ENCODE data around the gene PRKCZ. TPM values are rescaled to one million over a fixed set of nuclear protein-coding genes. Genes with fewer than 3 reads are reported as not detected.
A peak's percentile ranks its signal among the peaks of the same experiment; 100 is the strongest.

Gene PRKCZ
- total RNA-seq, 2 donors from 2014 or later = 12.3 to 16.8 TPM

DNA sequence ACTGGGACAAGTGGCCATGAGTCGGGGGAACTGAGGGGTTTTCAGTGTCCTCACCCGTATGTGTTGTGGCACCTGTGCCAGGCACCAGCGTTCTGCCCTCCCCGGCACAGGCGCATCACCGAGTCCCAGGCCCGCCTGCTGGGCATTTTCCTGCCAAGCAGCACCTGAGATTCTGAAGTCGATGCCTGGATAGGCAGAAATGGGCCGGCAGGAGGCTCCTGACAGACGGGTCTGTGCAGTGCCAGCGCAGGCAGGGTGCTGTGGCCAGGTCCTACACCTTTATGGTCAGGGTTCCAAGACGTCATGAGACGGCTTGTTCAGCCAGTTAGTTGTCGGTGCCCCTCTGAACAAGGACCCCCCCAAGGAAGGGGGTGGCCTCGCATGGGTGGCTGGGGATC lies 133.7 kb downstream of the PRKCZ start:
- no peak for ATAC-seq (replicated peaks in 1 of 2)
- H3K4me1 Mint-ChIP-seq (ENCODE audit: low read depth) = no peaks in the 10 kb centered on the region
- H3K27ac Mint-ChIP-seq = no peak overlapping the region
- no peak for DNase-seq
- no peaks in the 10 kb centered on the region for H3K27me3 Mint-ChIP-seq (ENCODE audit: low read depth)
- no peaks in the 10 kb centered on the region for H3K36me3 Mint-ChIP-seq (ENCODE audit: insufficient read depth in 2 of 2)
- H3K4me3 Mint-ChIP-seq = no peak overlapping the region
- H3K9me3 Mint-ChIP-seq = no peaks in the 10 kb centered on the region

DNA sequence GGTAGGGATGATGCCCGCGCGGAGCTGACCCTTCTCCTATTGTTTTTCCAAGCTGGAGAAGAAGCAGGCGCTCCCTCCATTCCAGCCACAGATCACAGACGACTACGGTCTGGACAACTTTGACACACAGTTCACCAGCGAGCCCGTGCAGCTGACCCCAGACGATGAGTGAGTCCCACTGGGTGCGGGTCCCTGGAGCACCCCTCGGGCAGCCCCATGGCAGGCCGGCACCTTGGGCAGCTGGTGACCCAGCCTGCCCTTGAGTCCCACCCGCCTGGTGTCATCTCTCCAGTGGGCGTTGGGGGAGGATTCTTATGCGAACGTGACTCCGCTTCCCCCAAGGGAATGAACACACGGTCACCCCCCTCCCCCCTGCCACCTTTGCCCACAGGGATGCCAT lies 134.3 kb downstream of the PRKCZ start:
- Mint-ChIP-seq H3K27ac (no peak overlapping the region), H3K36me3 (ENCODE audit: insufficient read depth in 2 of 2) (no peaks in the 10 kb centered on the region), H3K27me3 (ENCODE audit: low read depth) (no peaks in the 10 kb centered on the region), H3K9me3 (no peaks in the 10 kb centered on the region), H3K4me1 (ENCODE audit: low read depth) (no peaks in the 10 kb centered on the region), H3K4me3 (no peak overlapping the region)
- DNase-seq (no peak), ATAC-seq (replicated peaks in 1 of 2) (no peak)

- Mint-ChIP-seq H3K4me3 (no peak overlapping the region), H3K27ac (no peak overlapping the region), H3K9me3 (no peaks in the 10 kb centered on the region), H3K27me3 (ENCODE audit: low read depth) (no peaks in the 10 kb centered on the region), H3K4me1 (ENCODE audit: low read depth) (no peaks in the 10 kb centered on the region), H3K36me3 (ENCODE audit: insufficient read depth in 2 of 2) (no peaks in the 10 kb centered on the region)
- ATAC-seq (replicated peaks in 1 of 2) = no peak
- DNase-seq = no peak
Measured at GRCh38 chr1:2184934-2185333, 134.7 kb downstream of the PRKCZ start.

DNA sequence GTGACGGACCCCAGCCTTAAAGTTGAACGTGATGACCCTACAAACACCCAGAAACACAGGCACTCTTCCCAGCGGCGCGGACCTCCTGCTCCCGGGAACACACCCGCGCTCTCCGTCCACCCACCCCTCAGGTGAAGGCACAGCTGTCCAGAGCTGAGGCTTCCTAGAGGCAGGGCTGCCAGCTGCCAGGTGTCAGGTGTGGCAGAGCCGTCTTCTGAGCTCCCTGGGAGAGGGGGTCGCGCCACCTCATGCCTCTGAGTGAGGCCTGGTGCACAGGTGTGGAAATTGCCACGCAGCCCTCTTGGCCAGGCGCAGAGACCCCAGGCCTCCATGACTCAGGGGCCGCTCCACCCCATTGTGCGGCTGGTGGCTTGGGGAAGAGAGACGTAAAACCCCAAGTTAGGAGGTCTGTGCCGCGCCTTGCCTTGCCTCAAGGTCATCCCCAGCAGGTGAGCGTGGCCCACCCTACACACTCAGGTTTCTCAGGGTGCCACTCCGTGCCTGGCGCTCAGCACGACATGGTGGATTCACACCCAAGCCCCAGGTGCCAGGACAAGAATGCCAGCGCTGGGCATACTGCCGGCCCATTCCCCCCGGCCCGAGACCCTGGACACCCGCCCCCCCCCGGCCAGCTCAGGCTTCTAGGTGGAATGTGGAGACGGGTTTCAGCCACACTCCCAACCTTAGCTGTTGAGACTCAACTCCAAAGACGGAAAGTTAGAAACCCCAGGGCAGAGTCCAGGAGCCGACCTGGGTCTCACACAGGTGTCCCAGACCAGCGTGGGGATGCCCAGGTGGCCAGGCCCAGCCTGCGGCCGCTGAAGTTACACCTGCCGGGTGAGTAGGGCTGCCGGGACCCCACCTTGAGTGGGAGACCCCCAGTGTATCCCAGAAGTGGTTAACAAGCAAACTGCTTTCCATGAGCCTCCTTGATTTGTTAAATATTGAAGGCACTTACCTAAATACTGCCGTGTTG lies 136.0 kb downstream of the PRKCZ start:
- DNase-seq (no peak), ATAC-seq (replicated peaks in 1 of 2) (no peak)
- Mint-ChIP-seq H3K9me3 (no peaks in the 10 kb centered on the region), H3K4me3 (no peak overlapping the region), H3K27me3 (ENCODE audit: low read depth) (no peaks in the 10 kb centered on the region), H3K4me1 (ENCODE audit: low read depth) (peaks cover 7% of the 10 kb centered on the region), H3K27ac (no peak overlapping the region), H3K36me3 (ENCODE audit: insufficient read depth in 2 of 2) (no peaks in the 10 kb centered on the region)

GRCh38 chr1:2186901-2187300 lies 136.7 kb downstream of the PRKCZ start:
- no peaks in the 10 kb centered on the region for H3K36me3 Mint-ChIP-seq (ENCODE audit: insufficient read depth in 2 of 2)

DNA sequence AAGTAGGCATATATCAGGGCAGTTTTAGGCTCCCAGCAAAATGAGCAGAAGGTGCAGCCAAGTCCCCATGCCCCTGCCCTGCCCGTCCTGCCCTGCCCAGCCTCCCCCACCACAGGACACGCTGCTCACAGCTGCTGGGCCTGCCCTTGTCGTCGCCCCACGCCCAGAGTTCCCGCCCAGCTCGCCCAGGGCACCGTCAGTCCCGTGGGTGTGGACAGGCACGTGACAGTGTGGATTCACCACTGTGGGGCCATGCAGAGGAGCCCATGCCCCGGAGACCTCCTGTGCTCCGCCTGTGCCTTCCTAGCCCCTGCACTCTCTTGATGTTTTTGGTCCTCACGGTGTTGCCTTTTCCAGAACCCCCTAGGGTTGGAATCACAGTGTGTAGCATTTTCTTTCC lies 137.4 kb downstream of the PRKCZ start:
- no peaks in the 10 kb centered on the region for H3K27me3 Mint-ChIP-seq (ENCODE audit: low read depth)
- no peak for DNase-seq
- H3K4me1 Mint-ChIP-seq (ENCODE audit: low read depth) = peaks cover 13% of the 10 kb centered on the region
- no peaks in the 10 kb centered on the region for H3K9me3 Mint-ChIP-seq
- H3K4me3 Mint-ChIP-seq = no peak overlapping the region
- no peak for ATAC-seq (replicated peaks in 1 of 2)
- H3K27ac Mint-ChIP-seq = no peak overlapping the region
- H3K36me3 Mint-ChIP-seq (ENCODE audit: insufficient read depth in 2 of 2) = no peaks in the 10 kb centered on the region

More at GRCh38 chr1:2186901-2187300, 136.7 kb downstream of the PRKCZ start:
- H3K9me3 Mint-ChIP-seq = no peaks in the 10 kb centered on the region
- H3K27ac Mint-ChIP-seq = no peak overlapping the region
- ATAC-seq (replicated peaks in 1 of 2) (no peak), DNase-seq (no peak)
- H3K4me1 Mint-ChIP-seq (ENCODE audit: low read depth) = peaks cover 12% of the 10 kb centered on the region
- H3K4me3 Mint-ChIP-seq = no peak overlapping the region
- no peaks in the 10 kb centered on the region for H3K27me3 Mint-ChIP-seq (ENCODE audit: low read depth)

- DNase-seq = no peak
- ATAC-seq (replicated peaks in 1 of 2) = no peak
- peaks cover 13% of the 10 kb centered on the region for H3K4me1 Mint-ChIP-seq (ENCODE audit: low read depth)
- no peaks in the 10 kb centered on the region for H3K9me3 Mint-ChIP-seq
- H3K27ac Mint-ChIP-seq = no peak overlapping the region
- H3K4me3 Mint-ChIP-seq = peak overlapping the region in 1 of 2 donors; percentile 22
- no peaks in the 10 kb centered on the region for H3K27me3 Mint-ChIP-seq (ENCODE audit: low read depth)
- no peaks in the 10 kb centered on the region for H3K36me3 Mint-ChIP-seq (ENCODE audit: insufficient read depth in 2 of 2)
Measured at GRCh38 chr1:2188336-2188735, 138.1 kb downstream of the PRKCZ start.

- ATAC-seq (replicated peaks in 1 of 2) (peak; percentile 84 to 92), DNase-seq (peak; percentile 79 to 90)
- Mint-ChIP-seq H3K9me3 (no peaks in the 10 kb centered on the region), H3K36me3 (ENCODE audit: insufficient read depth in 2 of 2) (no peaks in the 10 kb centered on the region), H3K27me3 (ENCODE audit: low read depth) (no peaks in the 10 kb centered on the region), H3K4me1 (ENCODE audit: low read depth) (peaks cover 13% of the 10 kb centered on the region), H3K27ac (peak overlapping the region; percentile 54), H3K4me3 (peak overlapping the region; percentile 67 to 80)
Measured at GRCh38 chr1:2189459-2190425, 139.5 kb downstream of the PRKCZ start.

DNA sequence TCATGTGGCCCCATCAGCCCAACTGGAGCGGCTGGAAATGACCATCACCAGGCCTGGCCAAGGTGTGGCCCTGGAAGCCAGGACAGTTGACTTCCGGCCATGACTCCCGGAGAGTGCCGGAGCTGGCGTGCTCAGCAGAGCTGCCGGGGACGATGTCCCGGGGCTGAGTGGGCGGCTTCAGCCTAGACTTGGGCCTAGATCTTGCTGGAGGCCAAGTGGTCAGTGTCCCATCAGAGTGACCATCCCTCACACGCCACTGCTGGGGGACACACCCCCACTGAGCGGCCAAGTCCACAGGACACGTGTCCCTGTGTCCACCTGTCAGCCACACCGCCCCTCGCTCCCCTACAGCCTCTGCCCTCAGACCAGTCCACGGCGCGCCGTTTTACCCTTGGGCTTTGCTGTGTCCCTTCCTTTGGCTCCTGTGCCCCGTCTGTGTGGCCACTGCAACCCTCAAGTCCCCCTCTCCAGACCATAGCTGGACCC lies 140.3 kb downstream of the PRKCZ start:
- Mint-ChIP-seq H3K36me3 (ENCODE audit: insufficient read depth in 2 of 2) (no peaks in the 10 kb centered on the region), H3K27ac (no peak overlapping the region), H3K9me3 (no peaks in the 10 kb centered on the region), H3K4me1 (ENCODE audit: low read depth) (peaks cover 13% of the 10 kb centered on the region), H3K4me3 (peak overlapping the region; percentile 16 to 36), H3K27me3 (ENCODE audit: low read depth) (no peaks in the 10 kb centered on the region)
- ATAC-seq (replicated peaks in 1 of 2) = no peak
- no peak for DNase-seq

- Mint-ChIP-seq H3K4me3 (peak overlapping the region in 1 of 2 donors; percentile 87), H3K9me3 (no peaks in the 10 kb centered on the region), H3K27ac (no peak overlapping the region), H3K27me3 (ENCODE audit: low read depth) (no peaks in the 10 kb centered on the region), H3K4me1 (ENCODE audit: low read depth) (peaks cover 13% of the 10 kb centered on the region), H3K36me3 (ENCODE audit: insufficient read depth in 2 of 2) (no peaks in the 10 kb centered on the region)
- no peak for DNase-seq
- no peak for ATAC-seq (replicated peaks in 1 of 2)
Measured at GRCh38 chr1:2192031-2192995, 142.1 kb downstream of the PRKCZ start.

DNA sequence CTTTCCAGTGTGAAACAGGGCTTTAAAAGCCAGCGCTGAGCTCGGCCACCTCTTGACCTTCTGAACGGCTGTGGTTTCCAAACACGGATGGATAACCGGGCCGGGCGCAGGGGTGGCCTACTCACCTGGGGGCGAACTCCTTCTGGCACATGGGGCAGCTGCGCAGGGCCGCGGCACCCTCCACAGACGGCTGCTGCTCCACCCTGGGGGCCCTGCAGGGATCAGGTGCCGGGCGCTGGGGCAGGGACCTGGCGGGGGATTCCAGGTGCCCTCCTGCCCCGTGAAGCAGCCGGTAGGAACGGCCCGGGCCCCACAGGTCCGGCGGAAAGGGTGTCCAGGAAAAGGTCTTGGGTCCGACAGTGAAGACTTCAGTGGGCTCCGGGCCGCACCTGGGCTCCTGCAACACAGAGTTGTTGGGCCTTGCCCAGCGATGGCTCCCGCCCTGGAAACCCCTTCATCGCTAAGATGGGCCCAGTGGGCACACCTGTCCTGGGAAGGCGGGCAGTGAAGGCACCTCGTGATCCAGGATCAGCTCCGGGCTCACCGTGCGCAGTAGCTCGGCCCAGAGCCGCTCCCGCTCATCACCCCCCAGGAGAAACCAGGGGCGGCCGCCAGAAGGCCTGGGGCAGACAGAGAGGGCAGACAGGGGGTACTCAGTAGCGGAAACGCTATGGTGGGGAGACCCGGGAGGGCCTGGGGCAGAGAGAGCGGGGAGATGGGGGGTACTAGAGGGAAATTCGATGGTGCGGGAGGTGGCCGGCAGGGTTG lies 143.5 kb downstream of the PRKCZ start:
- no peaks in the 10 kb centered on the region for H3K36me3 Mint-ChIP-seq (ENCODE audit: insufficient read depth in 2 of 2)
- peaks cover 15% of the 10 kb centered on the region for H3K4me1 Mint-ChIP-seq (ENCODE audit: low read depth)
- no peaks in the 10 kb centered on the region for H3K27me3 Mint-ChIP-seq (ENCODE audit: low read depth)
- peak overlapping the region; percentile 42 for H3K27ac Mint-ChIP-seq
- H3K9me3 Mint-ChIP-seq = no peaks in the 10 kb centered on the region
- ATAC-seq (replicated peaks in 1 of 2) (no peak), DNase-seq (no peak)
- H3K4me3 Mint-ChIP-seq = peak overlapping the region; percentile 71 to 87
